22Rv1 (cell line): ENCODE data around the gene VIPR2.

Experiments used
- CTCF ChIP-seq: fragments of 450-650 bp; IDR thresholded peaks from 2 replicates; pipeline ENCODE4 v1.5.1; 2017; ENCODE audit warnings: mild to moderate bottlenecking
- ZFX ChIP-seq: fragments of 450-650 bp; IDR thresholded peaks from 2 replicates; pipeline ENCODE4 v1.6.1; 2017; ENCODE audit warnings: antibody characterized with exemption, borderline replicate concordance

DNA sequence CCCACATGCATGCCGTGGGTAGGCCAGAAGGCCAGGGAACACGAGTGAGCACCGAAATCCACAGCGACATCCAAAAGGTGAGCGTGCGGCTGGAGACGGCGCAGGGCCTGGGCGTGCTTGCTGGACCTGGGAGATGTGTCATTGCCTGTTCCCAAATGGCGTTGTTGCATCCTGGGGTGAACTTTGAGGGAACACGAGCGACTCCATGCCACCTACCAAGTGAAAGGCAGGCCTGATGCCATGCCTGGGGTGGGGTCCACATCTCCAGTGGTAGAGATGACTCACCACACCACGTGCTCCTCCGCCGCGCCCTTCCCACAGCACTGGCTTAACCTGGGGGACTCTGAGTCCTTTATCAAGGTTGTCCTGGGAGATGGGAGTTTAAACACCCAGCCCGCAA, 24.7 kb upstream of the VIPR2 start:
- TF ChIP-seq CTCF (no peak), ZFX (no peak)
